Sigmoid colon (tissue), 7 donors: ENCODE measurements around the gene RSAD1. TPM values are rescaled to one million over a fixed set of nuclear protein-coding genes. Genes with fewer than 3 reads are reported as not detected.
"Not testable (repeated sequence)": the region's sequence is repeated elsewhere in the genome, so short reads cannot be mapped to it uniquely, and the experiment has no call there.

Experiments
- DNase-seq: peaks from one replicate; pipeline ENCODE4 v3.0.0-alpha.2; 2019
- H3K27ac ChIP-seq, 4 donors: fragments of 200-600 bp; sonication (generic); one replicate each; pipeline ENCODE4 v1.5.1; 2016 to 2019; ENCODE audit warnings: mild to moderate bottlenecking in 1 of 4
- H3K27me3 ChIP-seq, 3 donors: fragments of 200-600 bp; sonication (generic); one replicate each; pipeline ENCODE4 v1.5.1; 2019; ENCODE audit warnings: mild to moderate bottlenecking in 1 of 3
- H3K36me3 ChIP-seq, 4 donors: fragments of 200-600 bp; sonication (generic); one replicate each; pipeline ENCODE4 v1.5.1; 2016 to 2019
- H3K4me1 ChIP-seq, 4 donors: fragments of 200-600 bp; sonication (generic); one replicate each; pipeline ENCODE4 v1.5.1; 2017 to 2019
- H3K4me3 ChIP-seq, 4 donors: fragments of 200-600 bp; sonication (generic); one replicate each; pipeline ENCODE4 v1.5.1; 2017 to 2019; ENCODE audit warnings: mild to moderate bottlenecking in 2 of 4, moderate library complexity in 1 of 4
- H3K9me3 ChIP-seq, 4 donors: fragments of 200-600 bp in 3 of 4; sonication (generic) in 3 of 4; one replicate each; pipeline versions ENCODE4 v1.5.1 to v1.6.1; 2013 to 2019
- CTCF ChIP-seq, 4 experiments: fragments of 450-650 bp in 3 of 4; fragments of 200-600 bp in 1 of 4; IDR thresholded peaks; one replicate each; pipeline ENCODE4 v1.5.1; 2016 to 2019; ENCODE audit warnings: antibody characterized with exemption in 4 of 4, mild to moderate bottlenecking in 3 of 4, moderate library complexity in 2 of 4
- EP300 ChIP-seq, 4 donors: sonication (generic); formaldehyde crosslinking; IDR thresholded peaks; one replicate each; pipeline ENCODE4 v1.6.1; 2017; ENCODE audit warnings: antibody characterized with exemption in 4 of 4
- POLR2A ChIP-seq, 2 donors: fragments of 450-650 bp; IDR thresholded peaks; one replicate each; pipeline ENCODE4 v1.6.1; 2016; ENCODE audit warnings: antibody characterized with exemption in 2 of 2, mild to moderate bottlenecking in 2 of 2, moderate library complexity in 2 of 2
- POLR2AphosphoS5 ChIP-seq, 4 donors: sonication (generic); formaldehyde crosslinking; IDR thresholded peaks; one replicate each; pipeline ENCODE4 v1.6.1; 2017; ENCODE audit warnings: antibody characterized with exemption in 4 of 4
- WGBS, 2 donors: extraction: QIAGEN DNeasy Blood & Tissue Kit; methylation state at CpG; one replicate each; pipeline ENCODE4 v1.1.7; 2013; 5-methylcytosine and 5-hydroxymethylcytosine counted together
- intact Hi-C: fragments of 100-400 bp; cut with DNase I; formaldehyde crosslinking; loops from one replicate; pipeline ENCODE4 v1.15.1; 2023
- polyA plus RNA-seq, 3 donors: library from polyadenylated mRNA; stranded (reverse); fragments of 200-250 nt; gene quantifications; one replicate each; pipeline ENCODE4 v1.2.3, GENCODE V29; 2013
- total RNA-seq, 4 donors: library from RNA; depleted of rRNA; stranded (reverse); fragments of >200 nt; gene quantifications; one replicate each; pipeline ENCODE4 v1.1.0, GENCODE V29; 2016
- donor health status: healthy with polysubstance abuse.
- donor health status: Bipolar disorder and iron deficiency.
- donor health status: healthy.

The RSAD1 gene
- total and polyA plus RNA-seq, 7 donors: 18.6 to 33.6 (median 23.2) TPM

DNA sequence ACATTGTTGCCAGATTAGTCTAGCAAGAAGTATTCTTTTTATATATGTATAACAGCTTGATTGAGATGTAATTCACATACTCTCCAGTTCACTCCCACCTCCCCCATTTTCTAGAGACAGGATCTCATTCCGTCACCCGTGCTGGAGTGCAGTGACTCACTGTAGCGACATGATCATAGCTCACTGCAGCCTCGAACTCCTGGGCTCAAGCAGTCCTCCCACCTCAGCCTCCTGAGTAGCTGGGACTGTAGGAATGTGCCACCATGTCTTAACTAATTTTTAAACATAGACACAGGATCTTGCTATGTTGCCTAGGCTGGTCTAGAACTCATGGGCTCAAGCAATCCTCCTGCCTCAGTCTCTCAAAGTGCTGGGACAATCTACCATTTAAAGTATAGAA lies 3.3 kb upstream of the RSAD1 start:
- 65 to 90% methylated on average over 4 of the region's 4 CpGs for WGBS, 2 donors

GRCh38 chr17:50475775-50476544 lies 2.7 kb upstream of the RSAD1 start:
- WGBS, 2 donors: 11 to 47% methylated on average over 26 to 33 of the region's 33 CpGs
- H3K4me3 ChIP-seq, H3K36me3 ChIP-seq, DNase-seq, H3K27ac ChIP-seq, H3K9me3 ChIP-seq, intact Hi-C loops: not testable (repeated sequence)
- H3K4me1 ChIP-seq: peaks cover 0 to 17% (median 12%) of the 10 kb centered on the region in 4 donors
- H3K27me3 ChIP-seq: peaks cover 0 to 13% (median 7%) of the 10 kb centered on the region in 3 donors

More for the DNA sequence above, 3.3 kb upstream of the RSAD1 start:
- no peak for TF ChIP-seq POLR2AphosphoS5 (IDR thresholded peaks at IDR 0.05)
- no peak for TF ChIP-seq POLR2A (IDR thresholded peaks at IDR 0.05)
- TF ChIP-seq CTCF (IDR thresholded peaks at IDR 0.05): no peak
- no peak for TF ChIP-seq EP300 (IDR thresholded peaks at IDR 0.05)
- Histone ChIP-seq H3K4me3 (no peak overlapping the region), H3K27me3 (peaks cover 0 to 14% (median 7%) of the 10 kb centered on the region in 3 donors), H3K36me3 (no peaks in the 10 kb centered on the region), H3K4me1 (peaks cover 0 to 17% (median 12%) of the 10 kb centered on the region in 4 donors), H3K27ac (no peak overlapping the region), H3K9me3 (no peaks in the 10 kb centered on the region)
- intact Hi-C loops: no loop called here
- DNase-seq: no peak

GRCh38 chr17:50476545-50477315 lies 1.9 kb upstream of the RSAD1 start:
- Histone ChIP-seq H3K27me3 (peaks cover 0 to 13% (median 7%) of the 10 kb centered on the region in 3 donors), H3K9me3 (no peaks in the 10 kb centered on the region), H3K27ac (no peak overlapping the region), H3K36me3 (peaks cover 0 to 2% (median 0%) of the 10 kb centered on the region in 4 donors), H3K4me1 (peaks cover 0 to 17% (median 12%) of the 10 kb centered on the region in 4 donors), H3K4me3 (no peak overlapping the region)
- TF ChIP-seq CTCF (IDR thresholded peaks at IDR 0.05) (no peak), POLR2A (IDR thresholded peaks at IDR 0.05) (no peak), EP300 (IDR thresholded peaks at IDR 0.05) (no peak), POLR2AphosphoS5 (IDR thresholded peaks at IDR 0.05) (no peak)
- 47 to 80% methylated on average over 18 of the region's 18 CpGs for WGBS, 2 donors
- no peak for DNase-seq
- intact Hi-C loops: no loop called here

GRCh38 chr17:50477976-50478375 lies 684 bp upstream of the RSAD1 start:
- H3K36me3 ChIP-seq: peaks cover 0 to 9% (median 0%) of the 10 kb centered on the region in 4 donors
- peaks cover 0 to 13% (median 7%) of the 10 kb centered on the region in 3 donors for H3K27me3 ChIP-seq
- peak overlapping the region in 3 of 4 donors; percentile 63 to 71 (median 65) for H3K4me3 ChIP-seq
- peaks cover 0 to 27% (median 19%) of the 10 kb centered on the region in 4 donors for H3K4me1 ChIP-seq
- H3K27ac ChIP-seq: peak overlapping the region; percentile 84 to 92 (median 89)
- TF ChIP-seq CTCF (IDR thresholded peaks at IDR 0.05) (no peak), POLR2AphosphoS5 (IDR thresholded peaks at IDR 0.05) (no peak), EP300 (IDR thresholded peaks at IDR 0.05) (no peak), POLR2A (IDR thresholded peaks at IDR 0.05) (no peak)
- WGBS, 2 donors: 88% methylated on average over 7 of the region's 7 CpGs
- intact Hi-C loops: loop anchor here (2.0 kb wide), 2 partner anchors 63 to 115 kb away; no protein-coding TSS in a partner anchor
- DNase-seq: no peak
- H3K9me3 ChIP-seq: no peaks in the 10 kb centered on the region
